Kidney epithelial cell (primary cell): ENCODE measurements around the gene RTL5. TPM values are rescaled to one million over a fixed set of nuclear protein-coding genes. Genes with fewer than 3 reads are reported as not detected.

Experiments used
- DNase-seq: peaks from one replicate; pipeline ENCODE4 v3.0.0-alpha.2; 2010; ENCODE audit warnings: low read depth
- H3K27me3 ChIP-seq: 2 replicates; pipeline ENCODE4 v1.6.0; 2011; ENCODE audit warnings: low read length; ENCODE audit not compliant: control insufficient read depth, insufficient read depth
- H3K36me3 ChIP-seq: 2 replicates; pipeline ENCODE4 v1.5.1; 2011; ENCODE audit warnings: low read length; ENCODE audit not compliant: control insufficient read depth, insufficient read depth
- H3K4me3 ChIP-seq: 2 replicates; pipeline ENCODE4 v1.5.1; 2011; ENCODE audit warnings: low read depth, mild to moderate bottlenecking, control low read depth, low read length
- total RNA-seq: library from RNA; depleted of rRNA; stranded (reverse); fragments of >200 nt; gene quantifications from 2 replicates; pipeline ENCODE4 v1.2.3, GENCODE V29; 2015
- TF ChIP-seq, protein P1 (sequence below): IDR thresholded peaks from 2 replicates; pipeline ENCODE4 v1.5.1; 2011; ENCODE audit warnings: mild to moderate bottlenecking, moderate library complexity, low read length, control low read depth, inconsistent platforms; ENCODE audit not compliant: insufficient read depth, poor library complexity, severe bottlenecking

RTL5 gene
- total RNA-seq, 1 donor from 2014 or later: 2.3 TPM

GRCh38 chrX:72097098-72097497 is 34.6 kb downstream of the RTL5 start:
- DNase-seq: no peak
- Histone ChIP-seq H3K27me3 (peaks cover 8% of the 10 kb centered on the region), H3K4me3 (no peak overlapping the region), H3K36me3 (no peaks in the 10 kb centered on the region)
- TF ChIP-seq, protein P1, sequence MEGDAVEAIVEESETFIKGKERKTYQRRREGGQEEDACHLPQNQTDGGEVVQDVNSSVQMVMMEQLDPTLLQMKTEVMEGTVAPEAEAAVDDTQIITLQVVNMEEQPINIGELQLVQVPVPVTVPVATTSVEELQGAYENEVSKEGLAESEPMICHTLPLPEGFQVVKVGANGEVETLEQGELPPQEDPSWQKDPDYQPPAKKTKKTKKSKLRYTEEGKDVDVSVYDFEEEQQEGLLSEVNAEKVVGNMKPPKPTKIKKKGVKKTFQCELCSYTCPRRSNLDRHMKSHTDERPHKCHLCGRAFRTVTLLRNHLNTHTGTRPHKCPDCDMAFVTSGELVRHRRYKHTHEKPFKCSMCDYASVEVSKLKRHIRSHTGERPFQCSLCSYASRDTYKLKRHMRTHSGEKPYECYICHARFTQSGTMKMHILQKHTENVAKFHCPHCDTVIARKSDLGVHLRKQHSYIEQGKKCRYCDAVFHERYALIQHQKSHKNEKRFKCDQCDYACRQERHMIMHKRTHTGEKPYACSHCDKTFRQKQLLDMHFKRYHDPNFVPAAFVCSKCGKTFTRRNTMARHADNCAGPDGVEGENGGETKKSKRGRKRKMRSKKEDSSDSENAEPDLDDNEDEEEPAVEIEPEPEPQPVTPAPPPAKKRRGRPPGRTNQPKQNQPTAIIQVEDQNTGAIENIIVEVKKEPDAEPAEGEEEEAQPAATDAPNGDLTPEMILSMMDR: no peak

GRCh38 chrX:72095370-72095769 is 36.3 kb downstream of the RTL5 start:
- Histone ChIP-seq H3K27me3 (peaks cover 8% of the 10 kb centered on the region), H3K36me3 (no peaks in the 10 kb centered on the region), H3K4me3 (no peak overlapping the region)
- no peak for DNase-seq
- TF ChIP-seq, protein P1: no peak

- no peak overlapping the region for H3K4me3 ChIP-seq
- TF ChIP-seq, protein P1: no peak
- peaks cover 6% of the 10 kb centered on the region for H3K27me3 ChIP-seq
- H3K36me3 ChIP-seq: no peaks in the 10 kb centered on the region
- no peak for DNase-seq
Observed at GRCh38 chrX:72094894-72095293, 36.8 kb downstream of the RTL5 start.

DNA sequence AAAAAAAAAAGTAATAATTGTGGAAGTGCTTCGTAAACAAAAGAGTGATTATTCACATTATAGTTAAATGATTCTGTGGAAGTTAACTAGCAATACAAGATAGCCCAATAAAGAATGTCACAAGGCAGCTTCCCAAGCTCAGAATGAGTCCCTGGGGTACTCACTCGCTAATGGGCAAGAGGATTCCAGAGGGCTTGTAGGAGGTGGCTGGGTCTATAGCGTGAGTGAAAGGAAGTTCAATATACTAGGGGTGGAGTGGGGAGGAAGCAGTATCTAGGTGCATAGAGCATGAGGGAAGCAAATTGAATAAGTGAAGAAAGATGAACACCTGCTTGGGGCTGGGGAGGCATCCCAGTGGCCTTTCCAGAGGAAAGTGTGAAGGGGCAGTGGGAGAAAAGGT is 42.5 kb downstream of the RTL5 start:
- Histone ChIP-seq H3K27me3 (peaks cover 2% of the 10 kb centered on the region), H3K4me3 (no peak overlapping the region), H3K36me3 (no peaks in the 10 kb centered on the region)
- TF ChIP-seq, protein P1: no peak
- no peak for DNase-seq

- TF ChIP-seq, protein P1: no peak
- Histone ChIP-seq H3K27me3 (peaks cover 2% of the 10 kb centered on the region), H3K4me3 (no peak overlapping the region), H3K36me3 (no peaks in the 10 kb centered on the region)
- DNase-seq: no peak
Observed at GRCh38 chrX:72088761-72089160, 43.0 kb downstream of the RTL5 start.

GRCh38 chrX:72086995-72087394 is 44.7 kb downstream of the RTL5 start:
- no peaks in the 10 kb centered on the region for H3K36me3 ChIP-seq
- no peak overlapping the region for H3K4me3 ChIP-seq
- TF ChIP-seq, protein P1: no peak
- DNase-seq: no peak
- no peaks in the 10 kb centered on the region for H3K27me3 ChIP-seq
